Progenitor cell of endocrine pancreas (in vitro differentiated cells): ENCODE measurements around the gene CHPF. TPM values are rescaled to one million over a fixed set of nuclear protein-coding genes. Genes with fewer than 3 reads are reported as not detected.

Source experiments
- DNase-seq: peaks from one replicate; pipeline ENCODE4 v3.0.0; 2021; ENCODE audit warnings: low spot score; ENCODE audit not compliant: unreplicated experiment
- H3K27ac Mint-ChIP-seq: 2 replicates; pipeline ENCODE4 v1.8.0; 2021; ENCODE audit warnings: mild to moderate bottlenecking, moderate library complexity, mixed read lengths
- H3K27me3 Mint-ChIP-seq: 2 replicates; pipeline ENCODE4 v1.8.0; 2021; ENCODE audit warnings: mixed read lengths
- H3K36me3 Mint-ChIP-seq: 2 replicates; pipeline ENCODE4 v1.8.0; 2022; ENCODE audit warnings: mixed read lengths; ENCODE audit not compliant: insufficient read depth
- H3K4me1 Mint-ChIP-seq: 2 replicates; pipeline ENCODE4 v1.8.0; 2021; ENCODE audit warnings: low read depth, mixed read lengths
- H3K4me3 Mint-ChIP-seq: 2 replicates; pipeline ENCODE4 v1.8.0; 2021; ENCODE audit warnings: low read depth, mild to moderate bottlenecking, moderate library complexity, mixed read lengths
- H3K9me3 Mint-ChIP-seq: 2 replicates; pipeline ENCODE4 v1.8.0; 2021; ENCODE audit warnings: low read depth, mixed read lengths
- microRNA-seq: library from miRNA; unstranded; fragments of <30 nt; microRNA quantifications from one replicate; pipeline ENCODE4 v1.1.0, GENCODE V29; 2020; ENCODE audit warnings: borderline number of aligned reads; ENCODE audit not compliant: unreplicated experiment
- total RNA-seq: library from RNA; stranded (reverse); gene quantifications from 2 replicates; pipeline ENCODE4 v1.2.1, GENCODE V29; 2021
- TF ChIP-seq, protein P1 (sequence below): fragments of 200-600 bp; sonication (generic); IDR thresholded peaks from one replicate; pipeline ENCODE4 v1.5.0; 2021; ENCODE audit warnings: antibody characterized with exemption, mild to moderate bottlenecking; ENCODE audit not compliant: unreplicated experiment

CHPF gene
- total RNA-seq, 1 donor from 2014 or later = 49.1 TPM

DNA sequence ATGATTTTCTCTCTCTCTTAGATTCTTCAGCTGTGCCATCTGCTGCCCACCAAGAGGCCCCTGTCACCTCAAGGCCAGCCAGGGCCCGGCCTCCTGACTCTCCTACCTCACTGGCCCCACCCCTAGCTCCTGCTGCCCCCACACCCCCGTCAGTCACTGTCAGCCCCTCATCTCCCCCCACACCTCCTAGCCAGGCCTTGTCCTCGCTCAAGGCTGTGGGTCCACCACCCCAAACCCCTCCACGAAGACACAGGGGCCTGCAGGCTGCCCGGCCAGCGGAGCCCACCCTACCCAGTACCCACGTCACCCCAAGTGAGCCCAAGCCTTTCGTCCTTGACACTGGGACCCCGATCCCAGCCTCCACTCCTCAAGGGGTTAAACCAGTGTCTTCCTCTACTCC is 54.3 kb downstream of the CHPF start:
- H3K27me3 Mint-ChIP-seq = peaks cover 65% of the 10 kb centered on the region
- TF ChIP-seq, protein P1, sequence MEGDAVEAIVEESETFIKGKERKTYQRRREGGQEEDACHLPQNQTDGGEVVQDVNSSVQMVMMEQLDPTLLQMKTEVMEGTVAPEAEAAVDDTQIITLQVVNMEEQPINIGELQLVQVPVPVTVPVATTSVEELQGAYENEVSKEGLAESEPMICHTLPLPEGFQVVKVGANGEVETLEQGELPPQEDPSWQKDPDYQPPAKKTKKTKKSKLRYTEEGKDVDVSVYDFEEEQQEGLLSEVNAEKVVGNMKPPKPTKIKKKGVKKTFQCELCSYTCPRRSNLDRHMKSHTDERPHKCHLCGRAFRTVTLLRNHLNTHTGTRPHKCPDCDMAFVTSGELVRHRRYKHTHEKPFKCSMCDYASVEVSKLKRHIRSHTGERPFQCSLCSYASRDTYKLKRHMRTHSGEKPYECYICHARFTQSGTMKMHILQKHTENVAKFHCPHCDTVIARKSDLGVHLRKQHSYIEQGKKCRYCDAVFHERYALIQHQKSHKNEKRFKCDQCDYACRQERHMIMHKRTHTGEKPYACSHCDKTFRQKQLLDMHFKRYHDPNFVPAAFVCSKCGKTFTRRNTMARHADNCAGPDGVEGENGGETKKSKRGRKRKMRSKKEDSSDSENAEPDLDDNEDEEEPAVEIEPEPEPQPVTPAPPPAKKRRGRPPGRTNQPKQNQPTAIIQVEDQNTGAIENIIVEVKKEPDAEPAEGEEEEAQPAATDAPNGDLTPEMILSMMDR = no peak
- no peaks in the 10 kb centered on the region for H3K9me3 Mint-ChIP-seq

More for the DNA sequence above, 54.3 kb downstream of the CHPF start:
- DNase-seq = no peak
- Mint-ChIP-seq H3K4me1 (no peaks in the 10 kb centered on the region), H3K27ac (no peak overlapping the region), H3K36me3 (no peaks in the 10 kb centered on the region), H3K4me3 (no peak overlapping the region)

Small RNAs within 50 kb of the gene (microRNA-seq; reads per million reads assigned to microRNA genes)
- gene MIR3132 = not detected

Other genes with a start within 250 kb of the CHPF start
- 30.2 and 30.5 TPM in 2 replicates for gene PTPRN, start 234.4 kb downstream of the CHPF start, total RNA-seq
- gene RESP18, start 211.1 kb downstream of the CHPF start, total RNA-seq = not detected in 2 replicates
- 36.0 and 47.0 TPM in 2 replicates for gene DNPEP, start 155.9 kb downstream of the CHPF start, total RNA-seq
- gene DES, start 125.4 kb downstream of the CHPF start, total RNA-seq = not detected in 2 replicates
- gene SPEG, start 109.0 kb downstream of the CHPF start, total RNA-seq = 15.1 and 15.5 TPM in 2 replicates
- gene GMPPA, start 44.9 kb downstream of the CHPF start, total RNA-seq = 35.8 and 37.4 TPM in 2 replicates
- 3.4 and 5.1 TPM in 2 replicates for gene ASIC4, start 29.3 kb downstream of the CHPF start, total RNA-seq
- 8.2 and 9.7 TPM in 2 replicates for gene TMEM198, start 219 bp upstream of the CHPF start, total RNA-seq
- gene OBSL1, start 27.7 kb upstream of the CHPF start, total RNA-seq = 197 and 198 TPM in 2 replicates
- 1.5 and 1.7 TPM in 2 replicates for gene INHA, start 28.5 kb upstream of the CHPF start, total RNA-seq
- 39.7 and 41.4 TPM in 2 replicates for gene STK11IP, start 54.0 kb upstream of the CHPF start, total RNA-seq
- 17.0 and 19.7 TPM in 2 replicates for gene SLC4A3, start 83.8 kb upstream of the CHPF start, total RNA-seq